Measurements from ENCODE around the gene HOXB7.

The HOXB7 gene

DNA sequence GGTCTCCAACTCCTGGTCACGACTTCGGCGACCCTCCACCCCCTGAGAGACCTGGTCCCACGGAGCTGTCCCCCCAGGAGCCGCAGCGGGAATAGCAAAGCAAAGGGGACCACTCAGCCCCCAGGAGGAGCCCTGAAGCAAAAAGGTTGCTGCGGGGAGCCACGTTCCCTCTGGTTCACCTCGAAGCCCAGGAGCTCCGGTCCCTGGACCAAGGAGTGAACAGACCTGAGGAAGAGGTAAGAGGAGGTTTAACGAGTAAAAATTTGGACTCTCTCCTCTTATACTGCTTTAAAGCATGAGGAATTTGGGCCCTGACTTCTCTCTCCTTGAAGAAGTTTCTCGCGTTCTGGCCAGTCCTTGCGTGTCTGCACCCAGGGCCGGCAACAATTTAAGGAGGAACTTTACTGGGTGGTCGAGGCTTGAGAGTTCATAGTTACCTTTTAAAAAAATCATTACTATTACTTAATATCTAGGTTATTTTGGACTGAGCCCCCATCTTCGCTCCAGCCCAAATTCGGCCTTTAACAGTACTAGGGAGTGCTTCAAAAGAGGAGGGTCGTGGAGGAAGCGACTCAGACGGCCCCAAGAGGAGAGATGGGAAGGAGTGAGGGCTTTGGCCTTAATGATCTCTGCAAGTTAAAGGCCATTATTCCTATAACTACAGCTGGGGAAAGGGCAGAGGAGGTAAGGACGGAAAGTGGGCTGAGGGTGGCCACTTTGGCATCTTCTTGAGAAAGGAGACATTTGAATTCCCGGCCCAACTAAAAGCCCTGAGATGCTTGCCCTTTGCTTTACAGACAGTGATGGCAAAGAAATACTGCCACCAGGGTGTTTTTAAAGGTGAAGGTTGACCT lies 32.3 kb upstream of the HOXB7 start:
- no peaks in the 10 kb centered on the region for H3K36me3 ChIP-seq
- no peak for DNase-seq
- peaks cover 4% of the 10 kb centered on the region for H3K9me3 ChIP-seq (ENCODE audit: severe bottlenecking)
- no peak overlapping the region for H3K4me3 ChIP-seq (ENCODE audit: low read depth, low read length)
- TF ChIP-seq, protein P1, sequence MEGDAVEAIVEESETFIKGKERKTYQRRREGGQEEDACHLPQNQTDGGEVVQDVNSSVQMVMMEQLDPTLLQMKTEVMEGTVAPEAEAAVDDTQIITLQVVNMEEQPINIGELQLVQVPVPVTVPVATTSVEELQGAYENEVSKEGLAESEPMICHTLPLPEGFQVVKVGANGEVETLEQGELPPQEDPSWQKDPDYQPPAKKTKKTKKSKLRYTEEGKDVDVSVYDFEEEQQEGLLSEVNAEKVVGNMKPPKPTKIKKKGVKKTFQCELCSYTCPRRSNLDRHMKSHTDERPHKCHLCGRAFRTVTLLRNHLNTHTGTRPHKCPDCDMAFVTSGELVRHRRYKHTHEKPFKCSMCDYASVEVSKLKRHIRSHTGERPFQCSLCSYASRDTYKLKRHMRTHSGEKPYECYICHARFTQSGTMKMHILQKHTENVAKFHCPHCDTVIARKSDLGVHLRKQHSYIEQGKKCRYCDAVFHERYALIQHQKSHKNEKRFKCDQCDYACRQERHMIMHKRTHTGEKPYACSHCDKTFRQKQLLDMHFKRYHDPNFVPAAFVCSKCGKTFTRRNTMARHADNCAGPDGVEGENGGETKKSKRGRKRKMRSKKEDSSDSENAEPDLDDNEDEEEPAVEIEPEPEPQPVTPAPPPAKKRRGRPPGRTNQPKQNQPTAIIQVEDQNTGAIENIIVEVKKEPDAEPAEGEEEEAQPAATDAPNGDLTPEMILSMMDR (IDR thresholded peaks at IDR 0.05; ENCODE audit: low read depth, low read length): no peak
- H3K27me3 ChIP-seq (ENCODE audit: insufficient read depth, low read depth, severe bottlenecking): peaks cover 100% of the 10 kb centered on the region
- H3K27ac ChIP-seq: no peak overlapping the region

DNA sequence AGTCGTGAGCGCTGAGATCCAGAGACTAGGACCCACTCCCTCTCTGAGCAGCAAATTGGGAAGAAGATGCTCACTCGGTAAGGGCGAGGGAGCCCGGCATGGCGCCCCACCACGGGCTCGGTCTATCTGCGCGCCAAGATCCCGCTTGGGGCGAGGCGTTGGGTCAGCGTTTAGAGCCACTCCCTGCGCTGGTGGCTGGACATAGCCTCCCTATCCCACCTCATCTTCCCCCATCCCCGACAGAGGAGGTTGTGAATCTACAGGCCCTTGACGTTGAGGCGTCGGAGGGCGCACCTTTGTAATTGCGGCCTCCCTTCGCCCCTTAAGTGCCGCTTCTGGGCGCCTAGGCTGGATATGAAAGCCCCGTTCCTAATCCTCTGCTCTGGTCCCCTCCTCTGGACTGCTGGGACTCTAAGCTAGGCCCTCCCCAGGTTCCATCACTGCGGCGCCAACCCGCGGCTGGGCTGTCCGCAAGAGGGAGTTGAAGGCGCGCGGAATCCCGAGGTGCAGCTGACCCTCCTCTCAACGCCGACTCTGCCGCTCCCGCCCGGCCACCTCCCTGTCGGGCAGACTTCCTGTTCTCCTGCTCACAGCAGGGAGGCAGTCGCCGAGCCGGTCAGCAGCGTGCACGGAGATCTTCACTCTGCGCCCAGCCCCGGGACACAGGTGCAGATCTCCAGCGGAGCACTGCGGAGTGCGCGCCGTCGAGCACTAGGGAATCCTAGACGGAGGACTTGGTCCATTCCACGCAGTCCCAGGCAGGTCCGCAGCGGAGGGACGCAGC lies 31.4 kb upstream of the HOXB7 start:
- peak; percentile 42 for DNase-seq
- Histone ChIP-seq H3K4me3 (ENCODE audit: low read depth, low read length) (no peak overlapping the region), H3K27ac (no peak overlapping the region), H3K9me3 (ENCODE audit: severe bottlenecking) (peaks cover 4% of the 10 kb centered on the region), H3K27me3 (ENCODE audit: insufficient read depth, low read depth, severe bottlenecking) (peaks cover 100% of the 10 kb centered on the region), H3K36me3 (no peaks in the 10 kb centered on the region)
- TF ChIP-seq, protein P1 (IDR thresholded peaks at IDR 0.05; ENCODE audit: low read depth, low read length): 0 out of 2 replicates have a peak, but pooled peaks have one; percentile 7

DNA sequence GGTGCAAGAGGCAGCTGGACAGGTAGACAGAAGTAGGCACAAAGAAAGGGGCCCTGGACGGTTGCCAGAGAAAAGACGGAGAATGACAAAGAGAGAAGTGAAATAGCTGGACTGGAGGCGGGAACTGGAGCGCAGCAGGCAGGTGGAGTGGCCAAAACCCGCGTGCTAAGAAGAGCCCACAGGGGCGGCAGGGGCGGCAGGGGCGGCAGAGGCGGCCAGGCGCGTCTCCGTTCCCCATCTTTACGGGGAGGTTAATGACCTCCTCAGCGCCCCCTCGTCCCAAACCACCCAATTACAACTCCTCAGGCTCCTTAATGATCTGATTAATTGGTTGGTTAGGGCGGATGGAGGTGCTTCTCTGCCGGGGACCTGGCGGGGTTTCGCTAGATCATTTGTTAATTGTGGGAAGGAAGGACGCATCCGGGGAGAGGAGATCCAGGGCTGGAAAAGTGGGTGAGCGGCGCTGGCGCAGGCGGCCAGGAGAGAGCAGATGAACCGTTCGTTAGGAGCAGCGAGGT lies 30.8 kb upstream of the HOXB7 start:
- TF ChIP-seq, protein P1 (IDR thresholded peaks at IDR 0.05; ENCODE audit: low read depth, low read length): no peak
- no peak overlapping the region for H3K27ac ChIP-seq
- H3K27me3 ChIP-seq (ENCODE audit: insufficient read depth, low read depth, severe bottlenecking): peaks cover 100% of the 10 kb centered on the region

DNA sequence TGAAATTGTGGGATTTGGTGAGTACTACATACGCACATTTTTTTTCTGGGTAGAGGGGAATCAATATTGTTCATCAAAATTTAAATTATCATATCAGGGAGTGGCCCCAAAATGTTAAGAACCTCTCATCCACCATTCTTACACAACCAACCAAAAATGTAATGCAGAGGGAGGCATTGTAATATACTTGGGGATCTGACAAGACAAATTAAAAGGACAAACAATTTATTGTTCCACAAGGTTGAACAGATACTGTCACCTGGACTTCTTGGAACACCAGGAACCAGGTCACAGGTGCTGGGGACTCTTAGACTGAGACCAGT lies 30.0 kb upstream of the HOXB7 start:
- no peak overlapping the region for H3K4me3 ChIP-seq (ENCODE audit: low read depth, low read length)
- peaks cover 4% of the 10 kb centered on the region for H3K9me3 ChIP-seq (ENCODE audit: severe bottlenecking)
- no peak for DNase-seq
- TF ChIP-seq, protein P1 (IDR thresholded peaks at IDR 0.05; ENCODE audit: low read depth, low read length): no peak
- H3K27me3 ChIP-seq (ENCODE audit: insufficient read depth, low read depth, severe bottlenecking): peaks cover 98% of the 10 kb centered on the region
- no peak overlapping the region for H3K27ac ChIP-seq
- no peaks in the 10 kb centered on the region for H3K36me3 ChIP-seq

More for the DNA sequence above, 30.8 kb upstream of the HOXB7 start:
- Histone ChIP-seq H3K9me3 (ENCODE audit: severe bottlenecking) (peaks cover 4% of the 10 kb centered on the region), H3K36me3 (no peaks in the 10 kb centered on the region), H3K4me3 (ENCODE audit: low read depth, low read length) (no peak overlapping the region)
- DNase-seq: no peak

DNA sequence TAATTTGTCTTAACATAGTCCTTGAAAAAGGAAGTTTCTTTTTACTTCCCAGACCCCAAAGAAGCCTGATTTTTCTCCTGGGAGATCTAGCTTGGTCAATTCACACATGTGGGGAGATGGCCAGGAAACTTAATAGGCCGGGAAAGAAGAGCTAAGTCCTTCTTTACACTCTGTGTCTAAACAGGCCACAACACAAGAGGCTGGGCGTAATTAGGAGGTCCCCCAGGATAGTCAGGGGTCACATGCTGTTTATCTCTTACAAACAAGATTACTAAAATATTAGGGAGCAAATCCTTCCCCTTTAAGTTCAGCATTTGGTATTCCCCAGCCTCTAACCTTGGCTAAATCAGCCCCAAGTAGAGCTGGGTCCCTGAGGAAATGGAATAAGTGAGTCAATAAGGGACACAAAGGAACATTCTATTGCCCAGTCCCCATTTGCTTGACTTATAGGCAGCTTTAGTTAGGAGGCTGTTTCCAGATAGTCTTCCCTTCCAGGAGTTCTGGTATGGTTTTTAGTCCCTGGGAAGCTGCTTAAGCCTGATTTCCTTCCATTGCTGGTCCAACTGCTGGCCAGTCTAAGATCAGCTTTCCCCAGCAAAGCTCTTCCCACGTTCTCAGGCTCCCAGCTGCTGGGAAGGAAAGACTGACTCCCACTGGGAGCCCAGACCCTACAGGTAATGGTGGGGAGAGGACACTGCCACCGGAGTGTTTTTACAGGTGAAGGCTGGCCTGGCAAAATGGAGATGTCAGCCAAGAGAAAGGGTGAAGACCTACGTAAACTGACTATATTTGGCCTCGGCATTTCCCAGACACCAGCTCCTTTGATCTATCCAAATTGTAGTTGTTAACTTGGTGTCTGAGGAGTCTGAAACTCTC lies 29.4 kb upstream of the HOXB7 start:
- no peak for DNase-seq
- Histone ChIP-seq H3K27me3 (ENCODE audit: insufficient read depth, low read depth, severe bottlenecking) (peaks cover 98% of the 10 kb centered on the region), H3K4me3 (ENCODE audit: low read depth, low read length) (no peak overlapping the region), H3K27ac (no peak overlapping the region), H3K36me3 (no peaks in the 10 kb centered on the region), H3K9me3 (ENCODE audit: severe bottlenecking) (peaks cover 4% of the 10 kb centered on the region)
- TF ChIP-seq, protein P1 (IDR thresholded peaks at IDR 0.05; ENCODE audit: low read depth, low read length): no peak
